Astrocyte (in vitro differentiated cells and primary cell): Measurements from ENCODE around the gene EML3. TPM values are rescaled to one million over a fixed set of nuclear protein-coding genes. Genes with fewer than 3 reads are reported as not detected.
"Not testable (repeated sequence)": the region's sequence is repeated elsewhere in the genome, so short reads cannot be mapped to it uniquely, and the experiment has no call there.

ENCODE experiments used
- DNase-seq: peaks from one replicate; pipeline ENCODE4 v3.0.0-alpha.2; 2010; ENCODE audit warnings: low read depth
- FAIRE-seq: peaks from 2 replicates; lab custom pipeline; 2011; peaks lifted over from hg19 to GRCh38; lab: Jason Lieb, UNC
- H2AFZ ChIP-seq: 2 replicates; pipeline ENCODE4 v1.6.0; 2012; ENCODE audit warnings: low read depth, low read length, inconsistent platforms
- H3K27ac ChIP-seq: 2 replicates; pipeline ENCODE4 v1.5.1; 2011; ENCODE audit warnings: low read depth, low read length, inconsistent platforms
- H3K27me3 ChIP-seq: 2 replicates; pipeline ENCODE4 v1.6.0; 2011; ENCODE audit warnings: low read length, inconsistent platforms; ENCODE audit not compliant: insufficient read depth
- H3K36me3 ChIP-seq: 2 replicates; pipeline ENCODE4 v1.5.1; 2011; ENCODE audit warnings: low read length, inconsistent platforms; ENCODE audit not compliant: insufficient read depth
- H3K4me1 ChIP-seq: 2 replicates; pipeline ENCODE4 v1.5.1; 2011; ENCODE audit warnings: low read length, inconsistent platforms; ENCODE audit not compliant: insufficient read depth
- H3K4me2 ChIP-seq: 2 replicates; pipeline ENCODE4 v1.6.0; 2012; ENCODE audit warnings: low read length, inconsistent platforms
- H3K4me3 ChIP-seq: 2 replicates; pipeline ENCODE4 v1.5.1; 2011; ENCODE audit warnings: low read depth, mild to moderate bottlenecking, low read length, inconsistent platforms; ENCODE audit not compliant: insufficient read depth
- H3K79me2 ChIP-seq: 2 replicates; pipeline ENCODE4 v1.6.0; 2012; ENCODE audit warnings: mild to moderate bottlenecking, low read length, inconsistent platforms; ENCODE audit not compliant: insufficient read depth
- H3K9ac ChIP-seq: 2 replicates; pipeline ENCODE4 v1.6.0; 2012; ENCODE audit warnings: mild to moderate bottlenecking, low read length, inconsistent platforms
- H3K9me3 ChIP-seq: 2 replicates; pipeline ENCODE4 v1.5.1; 2012; ENCODE audit warnings: low read depth, mild to moderate bottlenecking, low read length, inconsistent platforms; ENCODE audit not compliant: insufficient read depth
- H4K20me1 ChIP-seq: 2 replicates; pipeline ENCODE4 v1.6.0; 2012; ENCODE audit warnings: low read length, inconsistent platforms; ENCODE audit not compliant: insufficient read depth
- H3K27ac Mint-ChIP-seq: one replicate; pipeline ENCODE4 v1.8.0; 2021; ENCODE audit warnings: mild to moderate bottlenecking, mixed read lengths; ENCODE audit not compliant: unreplicated experiment
- H3K27me3 Mint-ChIP-seq: one replicate; pipeline ENCODE4 v1.8.0; 2021; ENCODE audit warnings: low read depth, mixed read lengths; ENCODE audit not compliant: unreplicated experiment
- H3K36me3 Mint-ChIP-seq: one replicate; pipeline ENCODE4 v1.8.0; 2021; ENCODE audit warnings: low read depth, mixed read lengths; ENCODE audit not compliant: unreplicated experiment
- H3K4me1 Mint-ChIP-seq: one replicate; pipeline ENCODE4 v1.8.0; 2021; ENCODE audit warnings: low read depth, mixed read lengths; ENCODE audit not compliant: unreplicated experiment
- H3K4me3 Mint-ChIP-seq: one replicate; pipeline ENCODE4 v1.8.0; 2021; ENCODE audit warnings: mild to moderate bottlenecking, moderate library complexity, mixed read lengths; ENCODE audit not compliant: unreplicated experiment
- H3K9me3 Mint-ChIP-seq: one replicate; pipeline ENCODE4 v1.8.0; 2021; ENCODE audit warnings: mild to moderate bottlenecking, mixed read lengths; ENCODE audit not compliant: unreplicated experiment
- CTCF ChIP-seq: IDR thresholded peaks from 2 replicates; pipeline ENCODE4 v1.5.1; 2011; ENCODE audit warnings: low read depth, mild to moderate bottlenecking, inconsistent platforms, low read length, moderate library complexity; ENCODE audit not compliant: insufficient read depth
- EZH2 ChIP-seq: IDR thresholded peaks from 2 replicates; pipeline ENCODE4 v1.6.1; 2012; ENCODE audit warnings: mild to moderate bottlenecking, low read length, inconsistent platforms; ENCODE audit not compliant: insufficient read depth
- total RNA-seq: library from RNA; stranded (reverse); gene quantifications from 2 replicates; pipeline ENCODE4 v1.2.1, GENCODE V29; 2021

Gene EML3
- total RNA-seq, 1 donor from 2014 or later: 25.5 TPM

DNA sequence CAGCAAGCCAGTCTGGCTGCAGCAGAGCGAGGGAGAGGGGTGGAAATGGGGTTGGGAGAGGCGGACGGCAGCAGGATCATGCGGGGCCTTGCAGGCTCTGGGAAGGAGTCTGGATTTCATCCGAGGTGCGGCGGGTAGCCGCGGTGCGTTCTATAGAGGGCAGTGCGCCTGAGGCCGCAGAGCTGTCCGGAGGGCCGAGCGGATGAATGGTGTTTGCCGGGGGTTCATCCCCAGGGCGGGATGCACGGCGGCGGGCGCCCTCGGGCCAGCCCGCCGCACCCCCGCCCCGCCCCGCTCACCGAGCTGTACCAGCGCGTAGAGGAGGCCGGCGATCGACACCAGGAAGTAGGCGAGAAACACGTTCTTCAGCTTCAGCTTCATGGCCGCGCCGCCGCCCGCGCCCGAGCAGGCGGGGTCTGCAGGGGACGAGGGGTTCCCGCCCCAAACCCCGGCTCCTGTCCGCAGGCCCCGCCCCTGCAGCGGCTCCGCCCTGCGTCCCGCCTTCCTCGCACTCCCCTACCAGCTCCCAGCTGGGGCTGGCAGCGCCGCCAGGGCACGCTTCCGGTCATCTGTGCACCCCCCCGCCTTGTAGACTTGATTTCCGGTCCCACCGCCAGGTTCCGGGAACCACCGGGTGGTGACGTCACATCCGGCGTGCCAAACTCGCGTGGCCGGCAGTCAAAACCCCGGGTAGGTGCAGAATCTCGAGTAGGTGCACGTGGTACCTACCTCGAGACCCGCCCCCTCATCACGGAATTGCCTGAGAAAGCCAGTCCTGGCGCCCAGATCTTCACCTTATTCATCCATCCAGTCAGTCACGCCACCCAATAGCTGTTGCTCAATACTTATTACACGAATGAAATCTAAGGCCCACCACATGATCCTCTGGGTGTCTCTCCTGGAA lies 9.2 kb upstream of the EML3 start, which contains the start of gene B3GAT3:
Gene B3GAT3, minus strand, starts transcription at position 420 of the 904 bp plus-strand sequence. Its CDS starts 39 bp downstream, at position 381.
- Mint-ChIP-seq H3K27ac (peak within 1 kb of the TSS; percentile 96), H3K4me3 (peak within 1 kb of the TSS; percentile 93), H3K9me3 (no peaks in the 10 kb centered on the region), H3K36me3 (peaks cover 6% of the 10 kb centered on the region), H3K27me3 (no peaks in the 10 kb centered on the region), H3K4me1 (peaks cover 8% of the 10 kb centered on the region)
- no peaks in the 10 kb centered on the region for H3K9me3 ChIP-seq
- peaks cover 12% of the 10 kb centered on the region for H3K4me1 ChIP-seq
- peak within 1 kb of the TSS; percentile 44 for H2AFZ ChIP-seq
- peak within 1 kb of the TSS; percentile 93 for H3K4me2 ChIP-seq
- H4K20me1 ChIP-seq: no peaks in the 10 kb centered on the region
- H3K79me2 ChIP-seq: peaks cover 14% of the 10 kb centered on the region
- no peak for FAIRE-seq
- TF ChIP-seq EZH2: no peak
- no peak for TF ChIP-seq CTCF
- peak within 1 kb of the TSS; percentile 44 for H3K27ac ChIP-seq
- peak; percentile 97 for DNase-seq
- H3K4me3 ChIP-seq: peak within 1 kb of the TSS; percentile 82
- H3K27me3 ChIP-seq: no peaks in the 10 kb centered on the region
- H3K36me3 ChIP-seq: peaks cover 18% of the 10 kb centered on the region
- H3K9ac ChIP-seq: peak within 1 kb of the TSS; percentile 89

GRCh38 chr11:62621027-62621566 lies 8.5 kb upstream of the EML3 start:
- H3K4me1 ChIP-seq: peaks cover 12% of the 10 kb centered on the region
- no peaks in the 10 kb centered on the region for H3K27me3 ChIP-seq
- no peak for FAIRE-seq
- no peaks in the 10 kb centered on the region for H3K9me3 ChIP-seq
- peak overlapping the region; percentile 82 for H3K4me3 ChIP-seq
- peak overlapping the region; percentile 89 for H3K9ac ChIP-seq
- H4K20me1 ChIP-seq: no peaks in the 10 kb centered on the region
- no peaks in the 10 kb centered on the region for H3K9me3 Mint-ChIP-seq
- H3K27ac Mint-ChIP-seq: peak overlapping the region; percentile 96
- H3K4me1 Mint-ChIP-seq: peaks cover 8% of the 10 kb centered on the region
- peaks cover 12% of the 10 kb centered on the region for H3K36me3 ChIP-seq
- peak overlapping the region; percentile 34 for H2AFZ ChIP-seq
- no peak for TF ChIP-seq EZH2
- no peak for TF ChIP-seq CTCF
- H3K4me3 Mint-ChIP-seq: peak overlapping the region; percentile 93
- peak overlapping the region; percentile 93 for H3K4me2 ChIP-seq
- no peak for DNase-seq
- H3K36me3 Mint-ChIP-seq: peaks cover 4% of the 10 kb centered on the region
- H3K27me3 Mint-ChIP-seq: no peaks in the 10 kb centered on the region
- peak overlapping the region; percentile 44 for H3K27ac ChIP-seq
- peaks cover 14% of the 10 kb centered on the region for H3K79me2 ChIP-seq

GRCh38 chr11:62616957-62617356 lies 4.4 kb upstream of the EML3 start:
- H3K4me3 ChIP-seq, H3K4me3 Mint-ChIP-seq, H3K27ac ChIP-seq, H3K4me1 Mint-ChIP-seq, FAIRE-seq, H3K27me3 ChIP-seq, H3K9ac ChIP-seq, H4K20me1 ChIP-seq, H3K36me3 Mint-ChIP-seq, H3K4me2 ChIP-seq, H3K9me3 ChIP-seq, H3K36me3 ChIP-seq, H3K27ac Mint-ChIP-seq, H3K27me3 Mint-ChIP-seq, H3K9me3 Mint-ChIP-seq, DNase-seq, H2AFZ ChIP-seq: not testable (repeated sequence)
- Histone ChIP-seq H3K4me1 (peaks cover 12% of the 10 kb centered on the region), H3K79me2 (peaks cover 14% of the 10 kb centered on the region)
